ENCODE results near the gene BMI1.

- TF ChIP-seq CTCF (IDR thresholded peaks at IDR 0.05) (no peak), POLR2AphosphoS5 (IDR thresholded peaks at IDR 0.05) (no peak)
Observed at GRCh38 chr10:22314852-22315251, 6.0 kb upstream of the BMI1 start.
